Stimulated activated effector memory CD8-positive, alpha-beta T cell treated with anti-CD3 and anti-CD28 coated beads, Interleukin-12 subunit alpha, Interleukin-12 subunit beta, amount 100 ng/mL, for 72 hours (primary cell): ENCODE data around the gene TTN.
"Not testable (repeated sequence)": the region's sequence is repeated elsewhere in the genome, so short reads cannot be mapped to it uniquely, and the experiment has no call there.

Experiments used
- ATAC-seq: fragments of 150-1000 bp; cut with Tn5 transposase; 2 replicates; pipeline ENCODE4 v1.10.0; 2021
- DNase-seq, 2 donors: peaks; one replicate each; pipeline ENCODE4 v3.0.0; 2021 to 2022; ENCODE audit warnings: low spot score in 2 of 2
- H3K27ac Mint-ChIP-seq: one replicate; pipeline ENCODE4 v1.8.0; 2022; ENCODE audit warnings: mild to moderate bottlenecking, mixed read lengths
- H3K36me3 Mint-ChIP-seq: one replicate; pipeline ENCODE4 v1.8.0; 2022; ENCODE audit warnings: mild to moderate bottlenecking, mixed read lengths
- H3K4me1 Mint-ChIP-seq: one replicate; pipeline ENCODE4 v1.8.0; 2022; ENCODE audit warnings: mixed read lengths
- H3K4me3 Mint-ChIP-seq: one replicate; pipeline ENCODE4 v1.8.0; 2022; ENCODE audit warnings: mild to moderate bottlenecking, mixed read lengths
- H3K9me3 Mint-ChIP-seq: one replicate; pipeline ENCODE4 v1.8.0; 2022; ENCODE audit warnings: mixed read lengths

The TTN gene

GRCh38 chr2:178526256-178526655 lies 281.0 kb downstream of the TTN start:
- H3K36me3 Mint-ChIP-seq: peaks cover 12% of the 10 kb centered on the region
- DNase-seq: no peak
- H3K27ac Mint-ChIP-seq: no peak overlapping the region
- H3K4me1 Mint-ChIP-seq: peaks cover 44% of the 10 kb centered on the region
- H3K4me3 Mint-ChIP-seq: no peak overlapping the region
- no peak for ATAC-seq
- H3K9me3 Mint-ChIP-seq: no peaks in the 10 kb centered on the region

DNA sequence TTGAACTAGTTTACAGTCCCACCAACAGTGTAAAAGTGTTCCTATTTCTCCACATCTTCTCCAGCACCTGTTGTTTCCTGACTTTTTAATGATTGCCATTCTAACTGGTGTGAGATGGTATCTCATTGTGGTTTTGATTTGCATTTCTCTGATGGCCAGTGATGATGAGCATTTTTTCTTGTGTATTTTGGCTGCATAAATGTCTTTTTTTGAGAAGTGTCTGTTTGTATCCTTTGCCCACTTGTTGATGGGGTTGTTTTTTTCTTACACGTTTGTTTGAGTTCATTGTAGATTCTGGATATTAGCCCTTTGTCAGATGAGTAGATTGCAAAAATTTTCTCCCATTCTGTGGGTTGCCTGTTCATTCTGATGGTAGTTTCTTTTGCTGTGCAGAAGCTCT lies 281.8 kb downstream of the TTN start:
- H3K4me3 Mint-ChIP-seq, DNase-seq, H3K27ac Mint-ChIP-seq, H3K36me3 Mint-ChIP-seq, ATAC-seq, H3K9me3 Mint-ChIP-seq: not testable (repeated sequence)
- peaks cover 41% of the 10 kb centered on the region for H3K4me1 Mint-ChIP-seq

- ATAC-seq, H3K36me3 Mint-ChIP-seq, H3K27ac Mint-ChIP-seq: not testable (repeated sequence)
Measured at GRCh38 chr2:178525010-178525409, 282.2 kb downstream of the TTN start.

GRCh38 chr2:178523596-178524134 lies 283.6 kb downstream of the TTN start:
- Mint-ChIP-seq H3K27ac (peak overlapping the region; percentile 86), H3K36me3 (peaks cover 6% of the 10 kb centered on the region), H3K4me3 (peak overlapping the region; percentile 86), H3K9me3 (no peaks in the 10 kb centered on the region), H3K4me1 (peaks cover 38% of the 10 kb centered on the region)
- DNase-seq (peak in 1 of 2 donors; percentile 50), ATAC-seq (no peak)

More at GRCh38 chr2:178525010-178525409, 282.2 kb downstream of the TTN start:
- not testable (repeated sequence) for H3K4me3 Mint-ChIP-seq, DNase-seq, H3K9me3 Mint-ChIP-seq
- peaks cover 38% of the 10 kb centered on the region for H3K4me1 Mint-ChIP-seq

DNA sequence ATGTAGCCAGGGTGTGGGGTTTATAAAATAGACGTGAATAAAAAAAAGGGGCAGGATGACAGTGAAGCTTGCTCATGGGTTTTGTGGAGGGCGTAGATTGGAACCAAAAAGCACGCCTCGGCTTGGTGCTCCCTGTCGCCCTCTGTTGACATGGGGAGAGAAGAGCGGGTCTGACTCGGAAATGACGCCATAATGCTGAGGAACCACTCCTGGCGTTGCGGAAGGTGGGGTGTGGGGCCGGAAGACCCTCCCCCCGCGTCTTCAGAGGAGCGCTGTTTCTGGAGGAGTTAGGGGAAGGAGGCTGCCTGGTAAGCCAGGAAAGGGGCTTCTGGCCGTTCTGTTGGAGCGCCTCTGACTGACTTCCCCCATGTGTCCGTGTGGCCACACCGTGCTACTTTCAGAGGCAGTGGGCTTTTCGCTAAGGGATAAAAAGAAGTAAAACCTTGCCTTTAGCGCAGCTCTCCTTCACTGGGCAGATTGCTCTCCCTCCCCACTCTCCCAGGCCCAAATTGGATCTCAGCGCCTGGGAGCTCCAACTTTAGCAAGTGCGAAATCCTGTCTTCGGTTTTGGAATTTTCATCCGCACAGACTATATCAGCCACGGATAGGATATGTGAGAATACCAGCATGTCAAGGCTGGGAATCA lies 284.1 kb downstream of the TTN start:
- H3K9me3 Mint-ChIP-seq: no peaks in the 10 kb centered on the region
- peak overlapping the region; percentile 86 for H3K4me3 Mint-ChIP-seq
- DNase-seq: peak; percentile 69 to 91
- peak; percentile 90 for ATAC-seq
- peaks cover 11% of the 10 kb centered on the region for H3K36me3 Mint-ChIP-seq
- H3K27ac Mint-ChIP-seq: peak overlapping the region; percentile 86
- peaks cover 38% of the 10 kb centered on the region for H3K4me1 Mint-ChIP-seq

GRCh38 chr2:178521304-178522150 lies 285.7 kb downstream of the TTN start:
- H3K36me3 Mint-ChIP-seq: peaks cover 13% of the 10 kb centered on the region
- H3K9me3 Mint-ChIP-seq: no peaks in the 10 kb centered on the region
- peak in 1 of 2 donors; percentile 46 for DNase-seq
- H3K27ac Mint-ChIP-seq: no peak overlapping the region
- H3K4me1 Mint-ChIP-seq: peaks cover 38% of the 10 kb centered on the region
- ATAC-seq: peak; percentile 77
- no peak overlapping the region for H3K4me3 Mint-ChIP-seq

GRCh38 chr2:178517496-178517895 lies 289.7 kb downstream of the TTN start:
- Mint-ChIP-seq H3K9me3 (no peaks in the 10 kb centered on the region), H3K36me3 (peaks cover 40% of the 10 kb centered on the region), H3K4me3 (no peak overlapping the region), H3K27ac (no peak overlapping the region), H3K4me1 (peaks cover 28% of the 10 kb centered on the region)
- no peak for ATAC-seq
- DNase-seq: no peak

DNA sequence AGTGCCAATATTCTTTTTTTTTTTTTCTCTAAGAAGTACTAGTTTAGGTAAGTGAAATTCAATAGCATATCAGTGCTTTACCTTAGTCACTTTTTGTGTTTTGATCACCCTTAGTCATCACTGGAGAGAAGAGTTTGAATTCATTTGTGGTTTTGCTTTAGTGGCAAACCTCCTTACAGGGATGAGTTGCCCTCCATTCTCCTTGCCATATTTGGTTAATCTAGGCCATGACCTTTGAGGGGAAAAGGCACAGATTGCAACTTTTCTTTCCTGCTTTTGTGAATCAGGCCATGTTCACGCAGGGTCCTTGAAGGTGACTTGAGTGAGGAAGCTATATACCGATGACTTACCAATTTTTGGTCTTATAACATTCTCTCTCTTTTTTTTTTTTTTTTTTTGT lies 292.6 kb downstream of the TTN start:
- H3K9me3 Mint-ChIP-seq: no peaks in the 10 kb centered on the region
- peak overlapping the region; percentile 53 for H3K27ac Mint-ChIP-seq
- ATAC-seq: peak; percentile 99
- H3K36me3 Mint-ChIP-seq: peaks cover 57% of the 10 kb centered on the region
- peaks cover 26% of the 10 kb centered on the region for H3K4me1 Mint-ChIP-seq
- H3K4me3 Mint-ChIP-seq: peak overlapping the region; percentile 10
- DNase-seq: peak in 1 of 2 donors; percentile 67

- no peak for DNase-seq
- Mint-ChIP-seq H3K36me3 (peaks cover 61% of the 10 kb centered on the region), H3K9me3 (no peaks in the 10 kb centered on the region), H3K27ac (no peak overlapping the region), H3K4me3 (no peak overlapping the region), H3K4me1 (peaks cover 26% of the 10 kb centered on the region)
- ATAC-seq: no peak
Measured at GRCh38 chr2:178513876-178514275, 293.3 kb downstream of the TTN start.

- ATAC-seq: no peak
- Mint-ChIP-seq H3K4me3 (no peak overlapping the region), H3K36me3 (peaks cover 62% of the 10 kb centered on the region), H3K9me3 (no peaks in the 10 kb centered on the region), H3K4me1 (peaks cover 37% of the 10 kb centered on the region), H3K27ac (no peak overlapping the region)
- no peak for DNase-seq
Measured at GRCh38 chr2:178512484-178512883, 294.7 kb downstream of the TTN start.

DNA sequence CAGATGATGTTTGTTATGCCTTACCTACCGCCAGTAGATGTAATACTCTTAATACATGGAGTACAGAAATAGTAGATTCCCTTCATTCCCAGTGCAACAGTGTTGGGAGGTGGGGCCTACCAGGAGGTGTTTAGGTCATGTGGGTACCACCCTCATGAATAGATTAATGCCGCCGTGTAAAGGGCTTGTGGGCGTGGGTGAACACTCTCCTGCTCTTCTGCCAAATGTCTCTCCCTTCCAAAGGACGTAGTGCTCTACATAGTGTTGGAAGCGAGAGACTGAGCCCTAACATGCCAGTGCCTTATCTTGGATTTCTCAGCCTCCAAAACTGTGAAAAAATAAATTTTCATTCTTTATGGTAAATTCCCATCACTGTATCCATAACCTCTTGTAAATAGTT lies 296.8 kb downstream of the TTN start:
- ATAC-seq: no peak
- Mint-ChIP-seq H3K36me3 (peaks cover 79% of the 10 kb centered on the region), H3K4me1 (peaks cover 41% of the 10 kb centered on the region)

GRCh38 chr2:178508646-178509045 lies 298.6 kb downstream of the TTN start:
- no peak overlapping the region for H3K27ac Mint-ChIP-seq
- no peak for DNase-seq
- peaks cover 36% of the 10 kb centered on the region for H3K4me1 Mint-ChIP-seq
- no peak overlapping the region for H3K4me3 Mint-ChIP-seq
- ATAC-seq: no peak
- H3K36me3 Mint-ChIP-seq: peaks cover 82% of the 10 kb centered on the region
- H3K9me3 Mint-ChIP-seq: no peaks in the 10 kb centered on the region

More for the DNA sequence above, 296.8 kb downstream of the TTN start:
- Mint-ChIP-seq H3K4me3 (no peak overlapping the region), H3K9me3 (no peaks in the 10 kb centered on the region), H3K27ac (no peak overlapping the region)
- DNase-seq: no peak

DNA sequence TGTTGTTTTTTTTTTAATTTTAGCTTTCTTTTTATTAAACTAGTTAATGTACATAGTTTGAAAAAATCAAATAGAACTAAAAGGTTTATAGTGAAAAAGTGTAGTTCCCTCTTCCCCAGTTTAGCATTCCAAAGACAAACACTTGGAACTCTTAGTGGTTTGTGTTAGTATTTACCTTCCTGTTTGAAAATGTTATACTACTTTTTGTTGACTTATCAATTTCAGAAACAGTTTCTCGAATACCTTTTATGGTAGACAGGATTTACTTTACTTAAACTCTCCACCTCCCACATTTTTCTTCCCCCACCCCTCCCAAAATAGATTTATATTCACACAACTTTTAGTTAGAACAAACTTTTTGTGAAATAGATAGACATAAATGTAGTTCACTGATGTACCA lies 300.3 kb downstream of the TTN start:
- ATAC-seq (no peak), DNase-seq (no peak)
- no peak overlapping the region for H3K27ac Mint-ChIP-seq
- H3K4me1 Mint-ChIP-seq: peaks cover 21% of the 10 kb centered on the region
- peaks cover 88% of the 10 kb centered on the region for H3K36me3 Mint-ChIP-seq
- H3K4me3 Mint-ChIP-seq: no peak overlapping the region
- H3K9me3 Mint-ChIP-seq: no peaks in the 10 kb centered on the region

GRCh38 chr2:178506524-178506923 lies 300.7 kb downstream of the TTN start:
- Mint-ChIP-seq H3K4me3 (no peak overlapping the region), H3K27ac (no peak overlapping the region), H3K36me3 (peaks cover 88% of the 10 kb centered on the region), H3K9me3 (no peaks in the 10 kb centered on the region), H3K4me1 (peaks cover 18% of the 10 kb centered on the region)
- no peak for DNase-seq
- no peak for ATAC-seq

DNA sequence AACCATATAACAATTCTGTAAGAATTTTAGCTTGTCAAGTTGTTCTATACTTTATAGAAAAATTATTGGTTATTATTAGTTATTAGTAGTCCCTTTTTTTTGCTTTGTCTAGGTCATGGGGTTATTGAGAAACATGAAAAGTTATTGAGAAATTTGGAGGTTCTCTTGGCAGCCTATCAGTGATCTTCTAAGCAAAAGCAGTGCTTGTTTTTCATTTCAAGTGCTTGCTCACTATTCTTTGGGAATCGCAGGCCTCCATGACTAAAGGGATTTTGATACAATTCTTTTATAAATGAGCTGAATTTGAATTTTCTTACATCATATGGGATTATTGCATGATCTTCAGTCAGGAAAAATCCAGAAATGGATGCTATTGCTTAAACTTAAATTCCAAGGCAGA lies 301.1 kb downstream of the TTN start:
- no peak for ATAC-seq

More for the DNA sequence above, 301.1 kb downstream of the TTN start:
- Mint-ChIP-seq H3K36me3 (peaks cover 88% of the 10 kb centered on the region), H3K27ac (no peak overlapping the region), H3K4me1 (peaks cover 16% of the 10 kb centered on the region), H3K4me3 (no peak overlapping the region), H3K9me3 (no peaks in the 10 kb centered on the region)
- DNase-seq: no peak
